Inferior parietal cortex (tissue), 1 donor: ENCODE measurements around the gene XIST.
A peak's percentile ranks its signal among the peaks of the same experiment; 100 is the strongest.
"Not testable (repeated sequence)": the region's sequence is repeated elsewhere in the genome, so short reads cannot be mapped to it uniquely, and the experiment has no call there.

ENCODE experiments used
- DNase-seq: peaks from one replicate; pipeline ENCODE4 v3.0.0-alpha.2; 2016; ENCODE audit errors: extremely low spot score

XIST gene

GRCh38 chrX:73852467-73852866 is at the start of gene XIST:
XIST (minus strand) TSS chrX:73852714.
- no peak for DNase-seq

GRCh38 chrX:73898315-73898714 is 45.8 kb upstream of the XIST start:
- not testable (repeated sequence) for DNase-seq

DNA sequence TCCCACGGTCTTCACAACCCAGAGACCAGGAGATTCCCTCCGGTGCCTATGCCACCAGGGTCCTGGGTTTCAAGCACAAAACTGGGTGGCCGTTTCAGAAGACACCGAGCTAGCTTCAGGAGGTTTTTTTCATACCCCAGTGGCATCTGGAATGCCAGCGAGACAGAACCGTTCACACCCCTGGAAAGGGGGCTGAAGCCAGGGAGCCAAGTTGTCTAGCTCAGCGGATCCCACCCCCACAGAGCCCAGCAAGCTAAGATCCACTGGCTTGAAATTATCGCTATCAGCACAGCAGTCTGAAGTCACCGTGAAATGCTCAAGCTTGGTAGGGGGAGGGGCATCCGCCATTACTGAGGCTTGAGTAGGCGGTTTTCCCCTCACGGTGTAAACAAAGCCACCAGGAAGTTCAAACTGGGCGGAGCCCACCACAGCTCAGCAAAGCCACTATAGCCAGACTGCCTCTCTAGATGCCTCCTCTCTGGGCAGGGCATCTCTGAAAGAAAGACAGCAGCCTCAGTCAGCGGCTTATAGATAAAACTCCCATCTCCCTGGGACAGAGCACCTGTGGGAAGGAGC is 40.1 kb upstream of the XIST start:
- DNase-seq, result not testable (repeated sequence)

- DNase-seq, result not testable (repeated sequence)
These were observed 29.7 kb upstream of the XIST start for GRCh38 chrX:73882260-73882659.

GRCh38 chrX:73877687-73878086 is 25.2 kb upstream of the XIST start:
- no peak for DNase-seq

DNA sequence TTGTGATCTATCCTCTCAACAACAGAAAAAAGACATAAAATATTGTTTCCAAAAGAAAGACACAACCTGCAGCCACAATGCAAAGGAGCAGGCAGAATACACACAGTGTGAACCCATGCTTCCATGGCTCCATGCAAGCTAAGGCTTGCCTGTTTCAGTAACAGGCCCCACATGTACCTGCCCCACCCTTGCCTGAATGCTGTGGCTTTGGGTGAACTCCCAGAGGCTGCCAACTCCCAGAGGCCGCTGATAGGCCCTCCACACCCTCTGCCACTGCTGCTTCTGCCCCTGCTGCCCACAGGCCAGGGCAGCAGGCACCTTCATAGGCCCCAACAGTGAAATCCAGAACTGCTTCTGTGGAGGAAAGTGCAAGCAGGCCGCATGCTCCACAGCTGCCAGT is 24.4 kb upstream of the XIST start:
- DNase-seq, result no peak

DNA sequence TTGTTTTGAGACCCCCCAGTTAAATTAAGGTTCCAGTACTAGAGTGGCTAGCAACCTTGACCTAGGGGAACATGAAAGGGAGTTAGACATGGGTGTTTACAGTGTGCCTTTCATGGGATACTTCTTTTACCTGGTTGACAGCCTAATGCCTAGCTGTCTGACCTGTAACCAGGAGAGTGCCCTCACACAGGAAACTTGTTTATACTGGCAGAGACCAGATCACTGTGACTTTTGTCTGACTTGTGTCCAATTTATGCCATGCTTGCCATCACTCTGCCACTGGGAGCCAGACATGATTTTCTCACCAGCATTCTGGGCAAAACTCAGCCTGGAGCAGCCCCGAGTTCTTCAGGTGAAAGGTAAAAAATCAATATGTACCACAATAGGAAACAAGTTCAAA is 16.4 kb upstream of the XIST start:
- no peak for DNase-seq

- DNase-seq, result no peak
These were observed 14.6 kb upstream of the XIST start for GRCh38 chrX:73867144-73867543.

DNA sequence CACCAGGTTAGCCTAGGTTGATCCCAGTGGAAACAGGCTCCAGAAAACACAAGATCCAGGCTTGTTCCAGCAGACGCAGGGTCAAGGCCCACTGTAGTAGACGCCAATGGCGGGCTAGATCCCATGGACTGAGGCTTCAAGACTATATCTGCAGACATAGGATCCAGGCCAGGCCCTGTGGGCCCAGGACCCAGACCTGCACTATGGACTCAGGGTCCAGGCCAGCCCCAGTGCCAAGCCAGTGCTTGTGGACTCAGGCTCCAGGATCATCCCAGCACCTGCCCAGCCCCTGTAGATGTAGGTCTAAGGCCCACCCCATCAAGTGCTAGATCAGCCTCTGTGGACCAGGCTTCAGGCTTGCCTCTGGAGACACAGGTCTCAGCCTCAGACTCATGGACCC is 11.3 kb upstream of the XIST start:
- DNase-seq, result no peak

- no peak for DNase-seq
These were observed 10.8 kb upstream of the XIST start for GRCh38 chrX:73863268-73863667.

GRCh38 chrX:73859622-73860021 is 7.1 kb upstream of the XIST start:
- DNase-seq, result no peak

GRCh38 chrX:73855546-73855945 is 3.0 kb upstream of the XIST start:
- DNase-seq, result peak; percentile 83

DNA sequence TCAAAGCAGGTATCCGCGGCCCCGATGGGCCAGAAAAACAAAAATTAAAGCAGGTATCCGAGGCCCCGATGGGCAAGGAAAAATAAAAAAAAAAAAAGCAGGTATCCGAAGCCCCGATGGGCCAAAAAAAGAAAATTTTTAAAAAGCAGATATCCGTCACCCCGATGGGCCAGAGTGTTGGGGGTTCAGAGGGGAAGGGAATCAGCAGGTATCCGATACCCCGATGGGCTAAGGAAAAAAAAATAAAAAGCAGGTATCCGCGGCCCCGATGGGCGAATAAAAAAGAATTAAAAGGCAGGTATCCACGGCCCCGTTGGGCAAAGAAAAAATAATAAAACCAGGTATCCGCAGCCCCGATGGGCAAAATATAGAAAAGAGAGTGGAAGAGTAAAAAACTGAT is 492 bp downstream of the XIST start:
- no peak for DNase-seq

- no peak for DNase-seq
These were observed 1.2 kb downstream of the XIST start for GRCh38 chrX:73851014-73852009.

DNA sequence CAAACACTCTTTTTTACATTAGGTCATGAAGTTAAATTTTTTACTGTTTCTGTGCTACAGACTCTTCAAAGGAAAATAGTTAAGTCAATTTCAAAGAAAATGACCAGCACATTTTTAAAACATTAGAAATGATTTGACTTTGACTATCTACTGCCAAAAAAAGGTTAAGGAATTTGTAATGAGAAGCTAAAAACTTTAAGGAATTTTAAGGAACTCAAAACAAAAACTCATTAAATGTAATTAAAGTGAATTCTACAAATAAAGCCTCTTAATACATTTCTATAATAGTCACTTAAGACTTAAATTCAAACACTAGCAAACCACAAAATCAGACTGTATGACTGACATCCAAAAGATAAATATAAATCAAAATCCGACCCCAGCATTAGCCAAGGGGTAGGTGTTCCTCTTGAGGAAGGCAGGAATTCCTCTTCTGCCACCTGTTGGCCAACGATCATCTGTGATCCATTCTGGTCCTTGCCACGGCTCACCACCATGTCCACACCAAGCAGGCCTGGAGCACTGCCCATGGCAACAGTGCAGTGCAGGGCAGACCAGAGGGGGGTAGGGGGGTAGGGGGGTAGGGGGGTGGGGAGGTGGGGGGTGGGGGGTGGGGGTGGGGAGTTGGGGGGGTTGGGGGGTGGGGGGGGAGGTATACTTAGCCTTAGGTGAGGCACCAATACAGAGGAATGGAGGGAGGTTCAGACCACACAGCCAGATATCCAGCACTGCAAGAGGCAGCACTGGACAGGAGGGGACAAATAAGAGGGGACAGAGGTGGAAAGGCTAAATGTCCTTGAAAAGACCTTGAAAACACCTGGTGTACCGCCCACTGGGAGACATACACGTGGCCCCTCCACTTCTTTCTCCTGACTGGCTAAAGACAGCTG is 2.1 kb downstream of the XIST start:
- DNase-seq, result no peak

- no peak for DNase-seq
These were observed 3.4 kb downstream of the XIST start for GRCh38 chrX:73849073-73849472.

GRCh38 chrX:73847991-73848390 is 4.5 kb downstream of the XIST start:
- DNase-seq, result no peak

DNA sequence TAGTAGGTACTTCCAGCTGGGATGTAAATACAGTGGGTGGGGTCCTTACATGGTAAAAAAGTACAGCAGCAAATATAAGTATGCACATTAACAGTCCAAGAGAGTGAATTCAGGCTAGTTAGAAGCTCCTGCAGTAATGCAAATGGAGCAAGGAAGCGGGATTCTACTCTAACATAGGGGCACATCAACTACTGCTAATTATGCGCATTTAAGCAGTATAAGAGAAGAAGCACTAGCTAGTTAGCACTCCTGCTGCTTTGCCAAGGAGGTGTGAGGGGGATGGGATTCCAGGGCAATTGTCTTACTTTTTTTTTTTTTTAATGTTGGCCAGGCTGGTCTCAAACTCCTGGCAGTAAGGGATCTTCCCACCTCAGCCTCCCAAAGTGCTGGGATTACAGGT is 5.4 kb downstream of the XIST start:
- no peak for DNase-seq

DNA sequence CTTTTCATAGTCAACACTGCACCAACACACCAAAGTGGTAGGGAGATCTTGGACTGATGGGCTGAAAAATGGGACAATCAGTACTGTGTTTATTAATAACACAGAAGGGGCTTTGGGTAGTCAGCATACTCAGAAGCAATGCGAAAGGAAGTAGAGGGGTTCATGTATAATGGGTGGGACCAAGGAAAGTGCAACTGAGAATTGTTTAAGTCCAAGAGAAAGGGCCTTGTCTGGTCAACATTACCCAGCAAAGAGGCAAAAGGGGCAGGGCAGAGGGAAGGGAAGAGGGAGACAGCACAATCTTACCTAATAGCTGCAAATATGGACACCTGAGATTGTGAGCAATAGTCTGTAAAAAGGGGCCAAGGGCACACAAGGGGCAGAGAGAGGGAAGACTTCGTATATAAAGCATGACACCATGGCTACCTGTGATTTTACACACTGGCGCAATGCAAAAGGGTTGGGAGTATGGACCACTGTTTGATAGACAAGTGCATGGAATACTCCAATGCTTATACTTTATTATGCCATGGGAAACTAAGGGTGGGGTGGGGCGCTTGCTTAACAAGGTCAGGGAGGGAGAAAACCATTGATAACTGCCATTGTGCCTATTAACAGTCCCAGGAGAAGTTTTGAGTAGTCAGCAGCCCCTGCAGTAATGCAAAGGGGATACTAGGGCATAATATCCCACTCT is 9.8 kb downstream of the XIST start:
- no peak for DNase-seq

DNA sequence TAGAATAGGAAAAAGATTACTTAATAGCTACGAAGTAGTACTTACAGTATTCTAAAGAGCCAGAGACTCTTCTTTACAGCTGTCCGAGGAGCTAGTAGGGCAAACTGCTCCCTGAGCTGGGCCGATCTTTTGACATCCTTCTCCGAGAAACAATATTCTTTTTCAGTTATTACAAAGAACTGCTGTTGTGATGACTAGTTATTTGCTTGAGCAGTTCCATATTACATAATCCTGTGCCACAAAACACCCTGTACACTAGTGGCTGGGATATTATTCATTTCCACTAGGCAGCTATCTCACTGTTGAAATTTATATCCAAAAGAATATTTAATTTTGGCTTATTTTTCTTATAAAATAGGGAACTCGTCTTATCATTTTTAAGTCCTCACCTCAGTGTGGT is 11.2 kb downstream of the XIST start:
- DNase-seq, result no peak

DNA sequence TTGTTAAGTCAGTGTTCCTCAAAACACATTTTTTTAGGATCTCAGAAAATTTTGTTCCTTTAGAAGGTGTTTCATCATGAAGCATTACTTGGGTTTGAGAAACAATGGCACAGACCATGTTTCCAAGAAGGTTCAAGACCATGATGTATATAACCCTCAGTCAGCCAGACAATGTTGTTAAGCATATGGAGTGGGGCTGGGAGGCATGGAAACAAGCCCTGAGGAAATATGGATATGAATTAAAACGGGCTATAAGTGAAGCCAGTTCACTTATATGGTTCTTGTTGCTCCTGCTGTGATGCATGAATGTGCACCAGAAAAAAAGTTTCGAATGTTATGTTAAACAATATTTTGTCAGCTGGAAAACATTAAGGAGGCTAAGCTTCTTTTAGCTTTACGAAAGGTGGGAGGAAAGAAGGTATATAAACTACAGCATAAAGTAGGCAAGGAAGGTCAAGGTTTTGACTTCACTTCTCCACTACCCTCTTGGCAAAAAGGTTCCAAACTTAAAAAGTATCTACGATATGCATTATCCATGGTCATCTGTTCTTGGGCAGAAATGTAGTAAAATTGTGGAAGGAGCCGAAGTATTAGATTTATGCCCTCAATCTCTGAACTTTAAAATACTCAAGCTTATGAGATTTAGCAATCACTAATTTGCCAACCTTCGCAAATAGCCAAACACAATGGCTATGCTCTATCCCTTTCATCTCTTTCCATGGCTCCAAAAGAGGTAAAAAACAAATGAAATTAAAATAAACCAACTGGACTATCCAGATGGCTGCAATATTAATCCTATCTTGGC is 12.2 kb downstream of the XIST start:
- DNase-seq, result no peak
